ENCODE results near the gene ARHGAP15.

The ARHGAP15 gene

GRCh38 chr2:143182649-143183048 lies 53.4 kb downstream of the ARHGAP15 start:
- TF ChIP-seq CTCF (IDR thresholded peaks at IDR 0.05; ENCODE audit: insufficient read depth, missing control alignments), result no peak
- DNase-seq (ENCODE audit: insufficient read length, low spot score), result no peak
- no peak for FAIRE-seq

- FAIRE-seq (no peak), DNase-seq (ENCODE audit: insufficient read length, low spot score) (no peak)
- no peak for TF ChIP-seq CTCF (IDR thresholded peaks at IDR 0.05; ENCODE audit: insufficient read depth, missing control alignments)
Measured at GRCh38 chr2:143183804-143184463, 54.7 kb downstream of the ARHGAP15 start.

- DNase-seq (ENCODE audit: insufficient read length, low spot score) (no peak), FAIRE-seq (no peak)
- no peak for TF ChIP-seq CTCF (IDR thresholded peaks at IDR 0.05; ENCODE audit: insufficient read depth, missing control alignments)
Measured at GRCh38 chr2:143186876-143187275, 57.7 kb downstream of the ARHGAP15 start.

- no peak for FAIRE-seq
- no peak for TF ChIP-seq CTCF (IDR thresholded peaks at IDR 0.05; ENCODE audit: insufficient read depth, missing control alignments)
Measured at GRCh38 chr2:143190431-143190830, 61.2 kb downstream of the ARHGAP15 start.

GRCh38 chr2:143192106-143192505 lies 62.9 kb downstream of the ARHGAP15 start:
- DNase-seq (ENCODE audit: insufficient read length, low spot score), result no peak
- FAIRE-seq, result no peak
- no peak for TF ChIP-seq CTCF (IDR thresholded peaks at IDR 0.05; ENCODE audit: insufficient read depth, missing control alignments)

More at GRCh38 chr2:143190431-143190830, 61.2 kb downstream of the ARHGAP15 start:
- DNase-seq (ENCODE audit: insufficient read length, low spot score), result no peak

GRCh38 chr2:143192716-143193115 lies 63.5 kb downstream of the ARHGAP15 start:
- no peak for TF ChIP-seq CTCF (IDR thresholded peaks at IDR 0.05; ENCODE audit: insufficient read depth, missing control alignments)
- DNase-seq (ENCODE audit: insufficient read length, low spot score), result no peak
- FAIRE-seq, result no peak

- DNase-seq (ENCODE audit: insufficient read length, low spot score) (no peak), FAIRE-seq (no peak)
- TF ChIP-seq CTCF (IDR thresholded peaks at IDR 0.05; ENCODE audit: insufficient read depth, missing control alignments), result no peak
Measured at GRCh38 chr2:143193121-143193520, 63.9 kb downstream of the ARHGAP15 start.
